Skeletal muscle tissue (tissue), 4 donors: ENCODE measurements around the gene WDR64. TPM values are rescaled to one million over a fixed set of nuclear protein-coding genes. Genes with fewer than 3 reads are reported as not detected.

ENCODE experiments used
- H3K27ac ChIP-seq: one replicate; pipeline ENCODE4 v1.7.0; 2013; ENCODE audit warnings: mild to moderate bottlenecking, low read depth, low read length, inconsistent platforms
- H3K27me3 ChIP-seq, 3 donors: one replicate each; pipeline ENCODE4 v1.7.0; 2013; ENCODE audit warnings: low read length in 3 of 3; ENCODE audit not compliant: control insufficient read depth in 3 of 3, insufficient read depth in 3 of 3
- H3K36me3 ChIP-seq, 3 donors: one replicate each; pipeline ENCODE4 v1.7.0; 2013; ENCODE audit warnings: low read length in 3 of 3; ENCODE audit not compliant: control insufficient read depth in 3 of 3, insufficient read depth in 3 of 3
- H3K4me1 ChIP-seq, 3 donors: one replicate each; pipeline ENCODE4 v1.7.0; 2013; ENCODE audit warnings: low read length in 3 of 3, mild to moderate bottlenecking in 3 of 3; ENCODE audit not compliant: control insufficient read depth in 3 of 3, insufficient read depth in 3 of 3
- H3K4me3 ChIP-seq, 3 donors: one replicate each; pipeline ENCODE4 v1.7.0; 2013; ENCODE audit warnings: low read length in 3 of 3
- H3K9ac ChIP-seq, 3 donors: one replicate each; pipeline ENCODE4 v1.7.0; 2013; ENCODE audit warnings: low read length in 3 of 3, mild to moderate bottlenecking in 3 of 3, moderate library complexity in 2 of 3, low read depth in 1 of 3
- H3K9me3 ChIP-seq, 3 donors: one replicate each; pipeline ENCODE4 v1.7.0; 2013; ENCODE audit warnings: low read length in 3 of 3; ENCODE audit not compliant: control insufficient read depth in 3 of 3
- total RNA-seq: library from RNA; depleted of rRNA; stranded (reverse); fragments of >200 nt; gene quantifications from one replicate; pipeline ENCODE4 v1.2.3, GENCODE V29; 2014
- donor health status: Osteomylitis.

Gene WDR64
- total RNA-seq, 1 donor from 2014 or later: not detected

DNA sequence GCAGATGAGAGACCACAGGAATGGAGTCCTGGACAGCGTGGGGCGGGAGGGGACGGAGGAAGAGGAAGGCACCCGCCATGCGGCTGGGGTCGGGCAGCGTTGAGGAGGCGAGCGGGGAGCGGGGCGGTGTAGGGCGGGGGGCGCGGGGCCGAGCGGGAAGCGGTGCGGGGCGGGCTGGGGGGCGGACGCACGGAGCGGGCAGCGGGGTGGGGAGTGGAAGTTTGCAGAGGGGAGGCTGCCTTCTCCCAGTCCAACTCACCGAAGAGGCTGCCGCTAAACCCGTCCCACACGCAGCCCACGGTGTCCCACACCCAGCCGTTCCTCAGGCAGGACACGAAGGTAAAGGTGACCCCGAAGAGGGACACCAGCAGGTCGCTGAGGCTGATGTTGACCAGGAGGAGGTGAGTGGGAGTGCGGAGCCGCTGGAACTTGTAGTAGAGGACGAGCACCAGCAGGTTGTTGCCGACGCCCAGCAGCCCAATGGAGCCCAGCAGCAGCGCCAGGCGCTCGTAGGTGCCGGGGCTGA lies 12.4 kb upstream of the WDR64 start:
- Histone ChIP-seq H3K4me3 (peak overlapping the region; percentile 95 to 99 (median 98)), H3K9ac (peak overlapping the region; percentile 84 to 96 (median 89)), H3K27me3 (no peaks in the 10 kb centered on the region), H3K9me3 (no peaks in the 10 kb centered on the region), H3K27ac (no peak overlapping the region), H3K4me1 (peaks cover 4 to 15% (median 6%) of the 10 kb centered on the region in 3 donors), H3K36me3 (no peaks in the 10 kb centered on the region)

DNA sequence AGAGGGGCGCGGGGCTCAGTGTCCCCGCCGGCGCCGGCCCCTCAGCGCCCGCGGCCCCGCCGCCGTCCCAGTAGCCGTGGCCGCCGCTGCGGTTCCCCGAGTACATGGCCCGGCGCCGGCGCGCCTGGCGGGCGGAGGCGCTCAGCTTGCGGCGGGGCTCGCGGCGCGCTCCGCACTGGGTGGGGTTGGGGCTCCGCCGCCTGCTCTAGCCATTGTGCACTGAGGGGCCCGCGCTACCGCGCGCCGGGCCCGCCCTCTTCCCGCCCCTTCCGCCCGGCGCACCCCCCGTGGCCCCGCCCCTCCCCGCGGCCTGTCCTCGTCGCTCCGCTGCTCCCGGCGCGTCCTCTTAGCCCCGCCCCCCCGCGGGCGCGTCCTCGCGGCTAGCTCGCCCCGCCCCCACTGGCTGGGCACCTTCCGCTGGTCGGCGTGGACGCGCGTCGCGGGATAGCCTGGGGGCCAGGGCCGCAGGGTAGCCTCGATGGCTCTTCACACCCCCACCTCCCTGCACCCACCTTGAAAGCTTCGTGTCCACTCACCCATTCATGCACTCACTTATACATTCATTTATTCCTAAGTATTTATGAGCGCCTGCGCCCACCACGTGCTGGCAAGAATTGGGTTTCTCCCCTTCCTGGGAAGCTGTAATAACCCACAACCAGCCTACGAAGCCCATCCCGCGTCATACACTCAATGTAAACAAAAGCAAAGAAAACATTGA lies 11.8 kb upstream of the WDR64 start, which contains the start of the genes CHML and OPN3:
Gene CHML (minus strand): TSS at position 221 of the 718 bp plus-strand sequence. CDS start 4,603 bp downstream, outside the sequence.
Gene OPN3 (minus strand): TSS at position 221 of the 718 bp plus-strand sequence. CDS start 115 bp downstream, at position 106.
- Histone ChIP-seq H3K9me3 (no peaks in the 10 kb centered on the region), H3K36me3 (no peaks in the 10 kb centered on the region), H3K4me3 (peak within 1 kb of the TSS; percentile 95 to 99 (median 98)), H3K27ac (peak within 1 kb of the TSS; percentile 47), H3K27me3 (no peaks in the 10 kb centered on the region), H3K9ac (peak within 1 kb of the TSS; percentile 84 to 96 (median 89)), H3K4me1 (peaks cover 4 to 15% (median 6%) of the 10 kb centered on the region in 3 donors)

DNA sequence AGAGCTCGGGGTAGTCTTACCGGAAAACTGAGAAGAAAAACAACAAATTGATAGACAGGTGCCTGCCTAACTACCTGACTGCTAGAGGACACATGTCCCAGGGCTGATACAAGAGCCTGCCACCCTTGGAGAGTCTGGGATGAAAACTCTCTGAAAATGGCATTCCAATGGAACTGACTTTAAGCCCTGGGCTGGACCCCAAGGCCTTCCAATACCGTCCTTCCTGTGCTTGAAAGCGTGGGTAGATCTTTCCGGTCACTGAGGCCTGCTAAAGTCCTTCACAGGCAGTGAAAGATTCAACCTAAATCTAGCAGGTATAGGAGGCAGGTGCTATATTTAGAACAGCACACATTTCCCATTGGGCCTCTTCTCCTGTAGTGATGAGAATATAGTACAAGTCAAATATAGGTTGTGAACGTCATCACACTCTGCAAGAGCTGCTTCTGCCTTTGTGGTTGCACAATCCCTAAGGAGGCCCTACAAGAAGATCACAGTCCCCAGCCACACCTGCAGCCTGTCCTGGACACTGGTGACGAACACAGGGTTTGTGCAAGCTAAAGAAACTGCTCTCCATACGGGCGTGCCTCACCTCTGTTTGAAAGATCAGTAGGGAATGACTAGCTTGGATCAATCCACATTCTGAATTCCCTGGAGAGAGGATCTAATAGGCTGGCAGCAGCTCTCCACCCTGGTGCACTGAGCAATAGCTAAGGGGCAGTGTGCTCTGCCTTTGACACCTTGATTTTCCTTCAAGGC lies 11.0 kb upstream of the WDR64 start:
- Histone ChIP-seq H3K4me3 (peak overlapping the region; percentile 76 to 84 (median 82)), H3K9me3 (no peaks in the 10 kb centered on the region), H3K4me1 (peaks cover 4 to 15% (median 6%) of the 10 kb centered on the region in 3 donors), H3K36me3 (no peaks in the 10 kb centered on the region), H3K27ac (peak overlapping the region; percentile 47), H3K9ac (peak overlapping the region in 1 of 3 donors; percentile 60), H3K27me3 (no peaks in the 10 kb centered on the region)

DNA sequence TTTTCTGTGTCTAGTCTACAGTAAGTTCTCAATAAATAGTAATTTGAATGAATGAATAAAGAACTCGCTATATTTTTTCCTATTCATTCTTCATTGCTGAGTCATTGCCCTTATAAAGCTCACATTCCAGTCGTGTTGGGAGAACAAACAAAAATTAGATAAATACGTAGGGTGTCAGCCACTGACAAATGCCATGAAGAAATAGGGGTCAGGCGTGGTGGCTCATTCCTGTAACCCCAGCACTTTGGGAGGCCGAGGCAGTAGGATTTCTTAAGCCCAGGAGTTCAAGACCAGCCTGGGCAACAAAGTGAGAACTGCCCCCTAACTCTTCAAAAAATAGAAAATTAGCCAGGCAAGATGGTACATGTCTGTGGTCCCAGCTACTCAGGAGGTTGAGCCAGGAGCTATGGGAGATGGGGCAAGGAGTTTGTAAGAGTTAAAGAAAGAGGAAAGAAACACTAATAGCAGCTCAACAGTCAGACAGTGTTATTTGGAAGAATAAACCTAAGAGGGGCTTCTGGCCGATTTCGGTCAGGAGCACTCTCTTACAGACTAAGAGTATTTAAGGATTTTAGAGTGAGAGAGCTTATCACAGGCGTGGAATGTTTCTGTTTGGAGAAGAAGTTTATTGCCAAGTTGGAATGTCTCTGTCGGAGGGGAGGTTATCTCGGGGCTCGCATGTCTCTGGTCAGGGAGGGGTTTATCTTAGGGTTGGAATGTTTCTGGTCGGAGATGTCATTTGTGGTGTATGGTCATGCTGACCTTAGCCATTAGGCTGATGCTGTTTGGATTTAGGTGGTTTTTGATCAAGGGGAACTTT lies 10.1 kb upstream of the WDR64 start:
- no peaks in the 10 kb centered on the region for H3K36me3 ChIP-seq
- H3K4me1 ChIP-seq: peaks cover 4 to 15% (median 6%) of the 10 kb centered on the region in 3 donors
- H3K4me3 ChIP-seq: no peak overlapping the region
- H3K9ac ChIP-seq: no peak overlapping the region
- H3K27ac ChIP-seq: no peak overlapping the region
- no peaks in the 10 kb centered on the region for H3K9me3 ChIP-seq
- no peaks in the 10 kb centered on the region for H3K27me3 ChIP-seq

DNA sequence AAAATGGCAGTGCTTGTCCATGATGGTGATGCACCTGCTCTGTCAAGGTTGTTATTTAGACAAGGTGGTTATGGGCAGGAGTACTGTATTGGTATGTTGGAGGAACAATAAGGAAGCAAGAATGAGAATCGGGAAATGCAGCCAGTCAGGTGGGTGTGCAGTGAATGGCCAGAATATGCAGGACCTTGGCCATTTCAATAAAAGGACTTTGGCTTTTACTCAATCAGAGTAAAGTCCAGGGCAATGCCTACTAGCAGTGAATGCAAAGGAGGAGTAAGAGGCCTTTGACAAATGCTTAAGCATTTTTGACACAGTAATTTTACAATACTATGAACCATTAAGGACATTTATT lies 9.5 kb upstream of the WDR64 start:
- no peaks in the 10 kb centered on the region for H3K36me3 ChIP-seq

DNA sequence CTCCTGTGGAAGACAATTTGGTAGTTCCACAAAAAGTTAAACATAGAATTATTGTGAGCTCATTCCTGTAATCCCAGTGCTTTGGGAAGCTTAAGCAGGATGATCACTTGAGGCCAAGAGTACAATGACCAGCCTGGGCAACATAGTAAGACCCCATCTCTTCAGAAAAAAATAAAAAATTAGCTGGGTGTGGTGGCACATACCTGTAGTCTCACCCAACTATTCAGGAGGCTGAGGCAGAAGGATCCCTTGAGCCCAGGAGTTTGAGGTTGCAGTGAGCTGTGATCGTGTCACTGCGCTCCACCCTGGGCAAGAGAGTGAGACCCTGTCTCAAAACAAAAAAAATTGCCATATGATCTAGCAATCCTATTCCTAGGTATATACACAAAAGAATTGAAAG lies 7.8 kb upstream of the WDR64 start:
- H3K4me1 ChIP-seq: peaks cover 3 to 10% (median 4%) of the 10 kb centered on the region in 3 donors
- no peak overlapping the region for H3K4me3 ChIP-seq
- no peak overlapping the region for H3K27ac ChIP-seq
- no peaks in the 10 kb centered on the region for H3K36me3 ChIP-seq
- H3K27me3 ChIP-seq: no peaks in the 10 kb centered on the region
- no peak overlapping the region for H3K9ac ChIP-seq
- peaks cover 0 to 3% (median 0%) of the 10 kb centered on the region in 3 donors for H3K9me3 ChIP-seq

More for the DNA sequence above, 9.5 kb upstream of the WDR64 start:
- peaks cover 4 to 15% (median 6%) of the 10 kb centered on the region in 3 donors for H3K4me1 ChIP-seq
- no peaks in the 10 kb centered on the region for H3K27me3 ChIP-seq
- H3K27ac ChIP-seq: no peak overlapping the region
- no peak overlapping the region for H3K9ac ChIP-seq
- no peak overlapping the region for H3K4me3 ChIP-seq
- H3K9me3 ChIP-seq: no peaks in the 10 kb centered on the region

DNA sequence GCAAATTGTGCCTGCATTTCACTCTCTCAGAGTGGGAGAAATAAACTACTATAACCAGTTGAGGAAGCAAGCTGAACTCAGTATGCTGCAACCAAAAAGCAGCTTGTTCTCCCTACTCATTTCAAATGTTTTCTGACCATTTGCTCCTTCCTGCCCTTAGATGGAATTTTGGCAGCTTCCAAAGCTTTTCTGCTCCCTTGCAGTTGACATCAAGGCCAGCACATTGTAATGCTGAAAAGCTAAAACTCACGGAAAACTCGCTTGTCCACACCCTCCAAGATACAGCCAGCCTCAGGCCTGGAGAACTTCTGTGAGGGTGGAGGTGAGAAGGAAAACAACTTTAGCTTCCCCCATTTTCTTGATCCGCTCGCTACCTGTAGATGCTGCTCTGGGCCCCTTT lies 6.9 kb upstream of the WDR64 start:
- Histone ChIP-seq H3K27ac (no peak overlapping the region), H3K4me3 (no peak overlapping the region), H3K9ac (no peak overlapping the region), H3K4me1 (peaks cover 3 to 7% (median 4%) of the 10 kb centered on the region in 3 donors), H3K36me3 (no peaks in the 10 kb centered on the region), H3K9me3 (peaks cover 0 to 3% (median 0%) of the 10 kb centered on the region in 3 donors), H3K27me3 (no peaks in the 10 kb centered on the region)

DNA sequence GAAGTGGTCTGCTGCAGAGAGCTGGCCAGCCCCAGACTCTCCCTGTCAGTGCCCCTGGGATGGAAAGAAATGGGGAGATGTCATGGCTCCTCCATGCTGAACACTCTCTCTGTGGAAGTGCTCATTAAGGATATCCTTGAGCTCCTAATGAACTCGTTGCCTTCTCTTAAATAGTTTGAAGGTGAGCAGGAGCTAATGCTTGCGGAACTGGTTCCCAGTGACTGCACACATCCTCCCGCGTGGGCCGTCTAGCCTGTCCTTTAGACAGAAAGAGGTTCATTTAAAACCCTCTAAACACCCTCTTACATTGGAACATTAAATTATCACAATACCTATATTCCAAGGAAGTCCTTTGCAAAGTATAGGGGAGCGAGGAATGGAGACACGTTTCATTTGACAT lies 5.9 kb upstream of the WDR64 start:
- Histone ChIP-seq H3K9me3 (peaks cover 0 to 3% (median 0%) of the 10 kb centered on the region in 3 donors), H3K4me3 (no peak overlapping the region), H3K9ac (no peak overlapping the region), H3K4me1 (no peaks in the 10 kb centered on the region), H3K27ac (no peak overlapping the region), H3K36me3 (no peaks in the 10 kb centered on the region), H3K27me3 (no peaks in the 10 kb centered on the region)

DNA sequence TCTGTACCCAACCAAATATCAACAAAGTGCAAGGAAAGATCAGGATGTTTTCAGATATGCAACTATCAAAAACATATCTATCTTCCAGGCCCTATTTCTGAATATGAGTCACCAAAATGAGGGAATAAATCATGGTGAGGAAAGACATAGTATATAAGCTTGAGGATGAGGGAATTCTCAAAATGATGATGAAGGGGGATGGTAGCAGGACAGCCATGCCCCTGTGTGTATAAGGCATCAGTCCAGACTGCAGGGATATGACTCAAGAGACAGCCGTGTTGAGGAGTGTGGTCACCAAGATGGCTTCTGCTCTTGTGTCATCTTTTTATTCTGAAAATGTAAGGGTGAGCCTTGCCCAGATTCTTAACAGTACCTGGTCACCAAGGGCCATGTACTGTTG lies 4.4 kb upstream of the WDR64 start:
- Histone ChIP-seq H3K4me1 (no peaks in the 10 kb centered on the region), H3K9me3 (peaks cover 0 to 3% (median 0%) of the 10 kb centered on the region in 3 donors), H3K9ac (no peak overlapping the region), H3K27me3 (no peaks in the 10 kb centered on the region), H3K27ac (no peak overlapping the region), H3K4me3 (no peak overlapping the region), H3K36me3 (no peaks in the 10 kb centered on the region)
